ENCODE results near the gene KRT86.

DNA sequence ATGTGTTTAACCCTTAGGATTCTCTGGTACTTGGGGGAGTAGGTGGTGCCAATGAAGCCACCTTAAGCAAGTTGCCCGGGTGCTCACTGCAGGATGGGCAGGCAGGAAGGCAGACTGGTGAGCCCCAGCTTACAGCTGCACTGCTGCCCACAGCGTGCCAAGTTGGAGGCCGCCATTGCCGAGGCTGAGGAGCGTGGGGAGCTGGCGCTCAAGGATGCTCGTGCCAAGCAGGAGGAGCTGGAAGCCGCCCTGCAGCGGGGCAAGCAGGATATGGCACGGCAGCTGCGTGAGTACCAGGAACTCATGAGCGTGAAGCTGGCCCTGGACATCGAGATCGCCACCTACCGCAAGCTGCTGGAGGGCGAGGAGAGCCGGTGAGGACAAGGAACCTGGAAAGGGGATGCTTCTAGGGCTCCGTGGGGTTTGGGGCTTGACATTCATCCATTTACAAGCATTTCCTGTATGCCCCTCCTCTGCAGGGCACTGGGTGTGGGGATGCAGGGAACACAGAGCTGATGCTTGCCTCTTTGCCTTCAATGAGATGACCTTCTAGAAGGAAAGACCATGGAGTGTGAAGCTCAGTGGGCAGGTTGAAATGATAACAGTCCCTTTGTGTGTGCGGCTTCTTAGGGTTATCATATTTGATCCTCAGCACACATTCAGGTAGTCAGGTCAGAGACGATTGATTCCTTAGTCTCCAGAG lies 29.0 kb upstream of the KRT86 start:
- TF ChIP-seq POLR2AphosphoS5 (IDR thresholded peaks at IDR 0.05; ENCODE audit: low read depth) (no peak), EZH2 (IDR thresholded peaks at IDR 0.05; ENCODE audit: low read depth, unreplicated experiment) (no peak), JUNB (IDR thresholded peaks at IDR 0.05; ENCODE audit: unreplicated experiment) (no peak), EZH2phosphoT487 (IDR thresholded peaks at IDR 0.05; ENCODE audit: unreplicated experiment) (no peak), STAT1 (IDR thresholded peaks at IDR 0.05; ENCODE audit: unreplicated experiment) (no peak)
- TF ChIP-seq, protein P1, sequence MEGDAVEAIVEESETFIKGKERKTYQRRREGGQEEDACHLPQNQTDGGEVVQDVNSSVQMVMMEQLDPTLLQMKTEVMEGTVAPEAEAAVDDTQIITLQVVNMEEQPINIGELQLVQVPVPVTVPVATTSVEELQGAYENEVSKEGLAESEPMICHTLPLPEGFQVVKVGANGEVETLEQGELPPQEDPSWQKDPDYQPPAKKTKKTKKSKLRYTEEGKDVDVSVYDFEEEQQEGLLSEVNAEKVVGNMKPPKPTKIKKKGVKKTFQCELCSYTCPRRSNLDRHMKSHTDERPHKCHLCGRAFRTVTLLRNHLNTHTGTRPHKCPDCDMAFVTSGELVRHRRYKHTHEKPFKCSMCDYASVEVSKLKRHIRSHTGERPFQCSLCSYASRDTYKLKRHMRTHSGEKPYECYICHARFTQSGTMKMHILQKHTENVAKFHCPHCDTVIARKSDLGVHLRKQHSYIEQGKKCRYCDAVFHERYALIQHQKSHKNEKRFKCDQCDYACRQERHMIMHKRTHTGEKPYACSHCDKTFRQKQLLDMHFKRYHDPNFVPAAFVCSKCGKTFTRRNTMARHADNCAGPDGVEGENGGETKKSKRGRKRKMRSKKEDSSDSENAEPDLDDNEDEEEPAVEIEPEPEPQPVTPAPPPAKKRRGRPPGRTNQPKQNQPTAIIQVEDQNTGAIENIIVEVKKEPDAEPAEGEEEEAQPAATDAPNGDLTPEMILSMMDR (conservative IDR thresholded peaks at IDR 0.05; ENCODE audit: low read depth in 2 of 2), result peak in 1 of 2 experiments; percentile 34; a peak in 1 of 4 replicates
- TF ChIP-seq, protein P2, sequence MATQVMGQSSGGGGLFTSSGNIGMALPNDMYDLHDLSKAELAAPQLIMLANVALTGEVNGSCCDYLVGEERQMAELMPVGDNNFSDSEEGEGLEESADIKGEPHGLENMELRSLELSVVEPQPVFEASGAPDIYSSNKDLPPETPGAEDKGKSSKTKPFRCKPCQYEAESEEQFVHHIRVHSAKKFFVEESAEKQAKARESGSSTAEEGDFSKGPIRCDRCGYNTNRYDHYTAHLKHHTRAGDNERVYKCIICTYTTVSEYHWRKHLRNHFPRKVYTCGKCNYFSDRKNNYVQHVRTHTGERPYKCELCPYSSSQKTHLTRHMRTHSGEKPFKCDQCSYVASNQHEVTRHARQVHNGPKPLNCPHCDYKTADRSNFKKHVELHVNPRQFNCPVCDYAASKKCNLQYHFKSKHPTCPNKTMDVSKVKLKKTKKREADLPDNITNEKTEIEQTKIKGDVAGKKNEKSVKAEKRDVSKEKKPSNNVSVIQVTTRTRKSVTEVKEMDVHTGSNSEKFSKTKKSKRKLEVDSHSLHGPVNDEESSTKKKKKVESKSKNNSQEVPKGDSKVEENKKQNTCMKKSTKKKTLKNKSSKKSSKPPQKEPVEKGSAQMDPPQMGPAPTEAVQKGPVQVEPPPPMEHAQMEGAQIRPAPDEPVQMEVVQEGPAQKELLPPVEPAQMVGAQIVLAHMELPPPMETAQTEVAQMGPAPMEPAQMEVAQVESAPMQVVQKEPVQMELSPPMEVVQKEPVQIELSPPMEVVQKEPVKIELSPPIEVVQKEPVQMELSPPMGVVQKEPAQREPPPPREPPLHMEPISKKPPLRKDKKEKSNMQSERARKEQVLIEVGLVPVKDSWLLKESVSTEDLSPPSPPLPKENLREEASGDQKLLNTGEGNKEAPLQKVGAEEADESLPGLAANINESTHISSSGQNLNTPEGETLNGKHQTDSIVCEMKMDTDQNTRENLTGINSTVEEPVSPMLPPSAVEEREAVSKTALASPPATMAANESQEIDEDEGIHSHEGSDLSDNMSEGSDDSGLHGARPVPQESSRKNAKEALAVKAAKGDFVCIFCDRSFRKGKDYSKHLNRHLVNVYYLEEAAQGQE (IDR thresholded peaks at IDR 0.05; ENCODE audit: unreplicated experiment), result no peak
- TF ChIP-seq, protein P3, sequence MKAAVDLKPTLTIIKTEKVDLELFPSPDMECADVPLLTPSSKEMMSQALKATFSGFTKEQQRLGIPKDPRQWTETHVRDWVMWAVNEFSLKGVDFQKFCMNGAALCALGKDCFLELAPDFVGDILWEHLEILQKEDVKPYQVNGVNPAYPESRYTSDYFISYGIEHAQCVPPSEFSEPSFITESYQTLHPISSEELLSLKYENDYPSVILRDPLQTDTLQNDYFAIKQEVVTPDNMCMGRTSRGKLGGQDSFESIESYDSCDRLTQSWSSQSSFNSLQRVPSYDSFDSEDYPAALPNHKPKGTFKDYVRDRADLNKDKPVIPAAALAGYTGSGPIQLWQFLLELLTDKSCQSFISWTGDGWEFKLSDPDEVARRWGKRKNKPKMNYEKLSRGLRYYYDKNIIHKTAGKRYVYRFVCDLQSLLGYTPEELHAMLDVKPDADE (IDR thresholded peaks at IDR 0.05), result no peak
